Upper lobe of left lung (tissue), 4 donors: ENCODE measurements around the gene MYLK.

Source experiments
- EP300 ChIP-seq, 4 donors: sonication (generic); formaldehyde crosslinking; IDR thresholded peaks; one replicate each; pipeline ENCODE4 v1.5.1; 2017; ENCODE audit warnings: antibody characterized with exemption in 4 of 4, control low read depth in 2 of 4
- POLR2A ChIP-seq, 4 donors: fragments of 450-650 bp; IDR thresholded peaks; one replicate each; pipeline ENCODE4 v1.5.1; 2016 to 2017; ENCODE audit warnings: antibody characterized with exemption in 4 of 4, mild to moderate bottlenecking in 2 of 4
- TF ChIP-seq, protein P1 (sequence below), 6 experiments: fragments of 450-650 bp in 4 of 6; fragments of 200-600 bp in 2 of 6; sonication (generic) in 2 of 6; IDR thresholded peaks; one replicate each; pipeline ENCODE4 v1.5.1; 2016 to 2019; ENCODE audit warnings: antibody characterized with exemption in 6 of 6

DNA sequence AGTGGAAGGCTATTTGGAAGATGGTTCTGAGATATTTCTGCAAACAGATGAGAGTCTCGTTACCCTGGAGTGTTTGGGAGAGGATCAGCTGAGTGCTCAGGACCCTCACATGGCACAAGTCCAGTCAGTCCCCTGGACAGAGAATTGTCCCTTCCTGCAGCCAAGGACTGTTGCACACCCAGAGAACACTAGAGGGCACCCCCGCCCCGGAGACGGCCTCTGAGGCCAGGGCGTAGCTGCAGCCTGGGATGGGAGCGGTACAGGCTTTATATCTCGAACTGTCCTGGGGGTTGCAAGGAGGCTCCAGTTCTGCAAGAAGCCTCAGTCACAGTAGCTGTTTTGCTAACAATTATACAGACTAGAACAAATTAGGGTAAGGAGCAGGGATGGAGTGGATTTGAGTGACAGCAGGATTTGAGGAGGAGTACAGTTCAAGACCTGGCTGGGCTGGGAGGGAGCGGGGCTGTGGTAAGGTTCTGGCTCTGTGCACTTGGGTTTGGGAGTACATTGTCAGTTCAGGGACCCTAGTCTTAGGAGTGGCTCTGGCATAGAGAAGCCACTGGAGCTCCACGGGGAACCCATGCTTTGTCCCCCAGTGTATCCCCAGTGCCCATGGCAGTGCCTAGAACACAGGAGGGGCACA, 231.7 kb downstream of the MYLK start:
- TF ChIP-seq EP300 (IDR thresholded peaks at IDR 0.05): no peak
- no peak for TF ChIP-seq POLR2A (IDR thresholded peaks at IDR 0.05)
- TF ChIP-seq, protein P1, sequence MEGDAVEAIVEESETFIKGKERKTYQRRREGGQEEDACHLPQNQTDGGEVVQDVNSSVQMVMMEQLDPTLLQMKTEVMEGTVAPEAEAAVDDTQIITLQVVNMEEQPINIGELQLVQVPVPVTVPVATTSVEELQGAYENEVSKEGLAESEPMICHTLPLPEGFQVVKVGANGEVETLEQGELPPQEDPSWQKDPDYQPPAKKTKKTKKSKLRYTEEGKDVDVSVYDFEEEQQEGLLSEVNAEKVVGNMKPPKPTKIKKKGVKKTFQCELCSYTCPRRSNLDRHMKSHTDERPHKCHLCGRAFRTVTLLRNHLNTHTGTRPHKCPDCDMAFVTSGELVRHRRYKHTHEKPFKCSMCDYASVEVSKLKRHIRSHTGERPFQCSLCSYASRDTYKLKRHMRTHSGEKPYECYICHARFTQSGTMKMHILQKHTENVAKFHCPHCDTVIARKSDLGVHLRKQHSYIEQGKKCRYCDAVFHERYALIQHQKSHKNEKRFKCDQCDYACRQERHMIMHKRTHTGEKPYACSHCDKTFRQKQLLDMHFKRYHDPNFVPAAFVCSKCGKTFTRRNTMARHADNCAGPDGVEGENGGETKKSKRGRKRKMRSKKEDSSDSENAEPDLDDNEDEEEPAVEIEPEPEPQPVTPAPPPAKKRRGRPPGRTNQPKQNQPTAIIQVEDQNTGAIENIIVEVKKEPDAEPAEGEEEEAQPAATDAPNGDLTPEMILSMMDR (IDR thresholded peaks at IDR 0.05): peak; percentile 72 to 88 (median 80)
